HEK293 (cell line): ENCODE measurements around the gene ADGRF4.

Experiments used
- BCL11B ChIP-seq: fragments of 450-650 bp; formaldehyde crosslinking; IDR thresholded peaks from 2 replicates; pipeline ENCODE4 v1.5.1; 2016; ENCODE audit warnings: low read depth, missing biosample characterization, missing genetic modification characterization
- MYNN ChIP-seq: fragments of 450-650 bp; formaldehyde crosslinking; IDR thresholded peaks from 2 replicates; pipeline ENCODE4 v1.5.1; 2016; ENCODE audit warnings: missing biosample characterization, missing genetic modification characterization, borderline replicate concordance
- PRDM4 ChIP-seq: fragments of 450-650 bp; formaldehyde crosslinking; IDR thresholded peaks from 2 replicates; pipeline ENCODE4 v1.5.1; 2017; ENCODE audit warnings: missing biosample characterization, missing genetic modification characterization
- SP7 ChIP-seq: fragments of 450-650 bp; formaldehyde crosslinking; IDR thresholded peaks from 2 replicates; pipeline ENCODE4 v1.5.1; 2016; ENCODE audit warnings: missing biosample characterization, missing genetic modification characterization
- ZBTB7A ChIP-seq: fragments of 450-650 bp; formaldehyde crosslinking; IDR thresholded peaks from 2 replicates; pipeline ENCODE4 v1.5.1; 2016; ENCODE audit warnings: low read depth, missing biosample characterization, missing genetic modification characterization
- ZNF157 ChIP-seq: fragments of 450-650 bp; formaldehyde crosslinking; IDR thresholded peaks from 2 replicates; pipeline ENCODE4 v1.5.1; 2016; ENCODE audit warnings: missing biosample characterization, missing genetic modification characterization
- ZNF16 ChIP-seq: fragments of 450-650 bp; formaldehyde crosslinking; IDR thresholded peaks from 2 replicates; pipeline ENCODE4 v1.5.1; 2016; ENCODE audit warnings: low read depth, missing biosample characterization, missing genetic modification characterization
- ZNF2 ChIP-seq: fragments of 450-650 bp; formaldehyde crosslinking; IDR thresholded peaks from 2 replicates; pipeline ENCODE4 v1.5.1; 2016; ENCODE audit warnings: missing biosample characterization, missing genetic modification characterization
- ZNF23 ChIP-seq: fragments of 450-650 bp; formaldehyde crosslinking; IDR thresholded peaks from 2 replicates; pipeline ENCODE4 v1.5.1; 2016; ENCODE audit warnings: missing biosample characterization, missing genetic modification characterization, borderline replicate concordance
- ZNF239 ChIP-seq: fragments of 450-650 bp; formaldehyde crosslinking; IDR thresholded peaks from 2 replicates; pipeline ENCODE4 v1.5.1; 2016; ENCODE audit warnings: missing biosample characterization, missing genetic modification characterization
- ZNF266 ChIP-seq: fragments of 450-650 bp; formaldehyde crosslinking; IDR thresholded peaks from 2 replicates; pipeline ENCODE4 v1.5.1; 2016; ENCODE audit warnings: missing biosample characterization, missing genetic modification characterization, low read depth
- ZNF292 ChIP-seq: fragments of 450-650 bp; formaldehyde crosslinking; IDR thresholded peaks from 2 replicates; pipeline ENCODE4 v1.5.1; 2016; ENCODE audit warnings: low read depth, missing biosample characterization, missing genetic modification characterization, borderline replicate concordance
- ZNF302 ChIP-seq: fragments of 450-650 bp; formaldehyde crosslinking; IDR thresholded peaks from 2 replicates; pipeline ENCODE4 v1.5.1; 2016; ENCODE audit warnings: missing biosample characterization, missing genetic modification characterization, low read depth
- ZNF501 ChIP-seq: fragments of 450-650 bp; formaldehyde crosslinking; IDR thresholded peaks from 2 replicates; pipeline ENCODE4 v1.5.1; 2016; ENCODE audit warnings: missing biosample characterization, missing genetic modification characterization
- ZNF549 ChIP-seq: fragments of 450-650 bp; IDR thresholded peaks from 2 replicates; pipeline ENCODE4 v1.5.1; 2018; ENCODE audit warnings: missing biosample characterization, missing genetic modification characterization, mild to moderate bottlenecking, inconsistent platforms, moderate library complexity
- ZNF561 ChIP-seq: fragments of 450-650 bp; IDR thresholded peaks from 2 replicates; pipeline ENCODE4 v1.5.1; 2018; ENCODE audit warnings: missing biosample characterization, missing genetic modification characterization, borderline replicate concordance
- ZNF624 ChIP-seq: fragments of 450-650 bp; formaldehyde crosslinking; IDR thresholded peaks from 2 replicates; pipeline ENCODE4 v1.5.1; 2017; ENCODE audit warnings: missing biosample characterization, missing genetic modification characterization
- ZNF664 ChIP-seq: fragments of 450-650 bp; formaldehyde crosslinking; IDR thresholded peaks from 2 replicates; pipeline ENCODE4 v1.5.1; 2016; ENCODE audit warnings: missing biosample characterization, missing genetic modification characterization
- ZNF670 ChIP-seq: fragments of 450-650 bp; formaldehyde crosslinking; IDR thresholded peaks from 2 replicates; pipeline ENCODE4 v1.5.1; 2016; ENCODE audit warnings: missing biosample characterization, missing genetic modification characterization, low read depth
- ZNF692 ChIP-seq: fragments of 450-650 bp; formaldehyde crosslinking; IDR thresholded peaks from 2 replicates; pipeline ENCODE4 v1.5.1; 2016; ENCODE audit warnings: missing biosample characterization, missing genetic modification characterization
- ZNF747 ChIP-seq: fragments of 450-650 bp; formaldehyde crosslinking; IDR thresholded peaks from 2 replicates; pipeline ENCODE4 v1.5.1; 2016; ENCODE audit warnings: missing biosample characterization, missing genetic modification characterization
- ZNF837 ChIP-seq: fragments of 450-650 bp; formaldehyde crosslinking; IDR thresholded peaks from 2 replicates; pipeline ENCODE4 v1.5.1; 2016; ENCODE audit warnings: missing biosample characterization, missing genetic modification characterization
- ZNF843 ChIP-seq: fragments of 450-650 bp; formaldehyde crosslinking; IDR thresholded peaks from 2 replicates; pipeline ENCODE4 v1.5.1; 2016; ENCODE audit warnings: missing biosample characterization, missing genetic modification characterization
- TF ChIP-seq, protein P1 (sequence below): fragments of 450-650 bp; formaldehyde crosslinking; IDR thresholded peaks from 2 replicates; pipeline ENCODE4 v1.5.1; 2017; ENCODE audit warnings: missing biosample characterization, missing genetic modification characterization
- TF ChIP-seq, protein P2 (sequence below): fragments of 450-650 bp; formaldehyde crosslinking; IDR thresholded peaks from 2 replicates; pipeline ENCODE4 v1.5.1; 2016; ENCODE audit warnings: missing biosample characterization, missing genetic modification characterization
- TF ChIP-seq, protein P3 (sequence below): fragments of 450-650 bp; formaldehyde crosslinking; conservative IDR thresholded peaks from 2 replicates; pipeline ENCODE4 v1.5.1; 2016; ENCODE audit warnings: low read depth, missing biosample characterization, missing genetic modification characterization
- TF ChIP-seq, protein P4 (sequence below): fragments of 450-650 bp; formaldehyde crosslinking; IDR thresholded peaks from 2 replicates; pipeline ENCODE4 v1.5.1; 2016; ENCODE audit warnings: missing biosample characterization, missing genetic modification characterization

The ADGRF4 gene

DNA sequence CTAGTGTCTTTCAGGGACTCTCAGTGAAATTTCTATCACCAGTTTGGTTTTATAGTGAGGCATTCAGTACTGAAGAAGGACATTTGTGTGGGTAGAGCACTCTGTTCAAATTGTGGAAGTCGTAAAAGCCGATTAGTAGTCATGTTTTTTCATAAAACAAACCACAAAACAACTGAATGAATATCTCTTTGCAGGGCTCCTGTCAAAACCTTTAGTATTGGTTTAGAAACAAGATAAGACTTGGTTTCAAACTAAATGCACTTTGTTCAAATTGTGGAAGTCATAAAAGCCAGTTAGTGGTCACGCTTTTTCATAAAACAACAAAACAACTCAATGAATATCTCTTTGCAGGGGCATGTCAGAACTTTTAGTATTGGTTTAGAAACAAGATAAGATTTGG lies 23.8 kb downstream of the ADGRF4 start (continued):
- TF ChIP-seq, protein P1, sequence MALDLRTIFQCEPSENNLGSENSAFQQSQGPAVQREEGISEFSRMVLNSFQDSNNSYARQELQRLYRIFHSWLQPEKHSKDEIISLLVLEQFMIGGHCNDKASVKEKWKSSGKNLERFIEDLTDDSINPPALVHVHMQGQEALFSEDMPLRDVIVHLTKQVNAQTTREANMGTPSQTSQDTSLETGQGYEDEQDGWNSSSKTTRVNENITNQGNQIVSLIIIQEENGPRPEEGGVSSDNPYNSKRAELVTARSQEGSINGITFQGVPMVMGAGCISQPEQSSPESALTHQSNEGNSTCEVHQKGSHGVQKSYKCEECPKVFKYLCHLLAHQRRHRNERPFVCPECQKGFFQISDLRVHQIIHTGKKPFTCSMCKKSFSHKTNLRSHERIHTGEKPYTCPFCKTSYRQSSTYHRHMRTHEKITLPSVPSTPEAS = no peak
- TF ChIP-seq ZNF670 (tag by site-specific recombination) = no peak
- TF ChIP-seq ZNF664 (tag by site-specific recombination) = no peak
- no peak for TF ChIP-seq ZNF501 (tag by site-specific recombination)
- TF ChIP-seq PRDM4 (tag by site-specific recombination) = peak; percentile 92
- 0 out of 2 replicates have a peak, but pooled peaks have one; percentile 28 for TF ChIP-seq ZNF2
- TF ChIP-seq, protein P2, sequence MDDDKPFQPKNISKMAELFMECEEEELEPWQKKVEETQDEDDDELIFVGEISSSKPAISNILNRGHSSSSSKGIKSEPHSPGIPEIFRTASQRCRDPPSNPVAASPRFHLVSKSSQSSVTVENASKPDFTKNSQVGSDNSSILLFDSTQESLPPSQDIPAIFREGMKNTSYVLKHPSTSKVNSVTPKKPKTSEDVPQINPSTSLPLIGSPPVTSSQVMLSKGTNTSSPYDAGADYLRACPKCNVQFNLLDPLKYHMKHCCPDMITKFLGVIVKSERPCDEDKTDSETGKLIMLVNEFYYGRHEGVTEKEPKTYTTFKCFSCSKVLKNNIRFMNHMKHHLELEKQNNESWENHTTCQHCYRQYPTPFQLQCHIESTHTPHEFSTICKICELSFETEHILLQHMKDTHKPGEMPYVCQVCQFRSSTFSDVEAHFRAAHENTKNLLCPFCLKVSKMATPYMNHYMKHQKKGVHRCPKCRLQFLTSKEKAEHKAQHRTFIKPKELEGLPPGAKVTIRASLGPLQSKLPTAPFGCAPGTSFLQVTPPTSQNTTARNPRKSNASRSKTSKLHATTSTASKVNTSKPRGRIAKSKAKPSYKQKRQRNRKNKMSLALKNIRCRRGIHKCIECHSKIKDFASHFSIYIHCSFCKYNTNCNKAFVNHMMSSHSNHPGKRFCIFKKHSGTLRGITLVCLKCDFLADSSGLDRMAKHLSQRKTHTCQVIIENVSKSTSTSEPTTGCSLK (tag by site-specific recombination) = no peak
- peak; percentile 82 for TF ChIP-seq ZNF561
- no peak for TF ChIP-seq ZNF23
- TF ChIP-seq, protein P3, sequence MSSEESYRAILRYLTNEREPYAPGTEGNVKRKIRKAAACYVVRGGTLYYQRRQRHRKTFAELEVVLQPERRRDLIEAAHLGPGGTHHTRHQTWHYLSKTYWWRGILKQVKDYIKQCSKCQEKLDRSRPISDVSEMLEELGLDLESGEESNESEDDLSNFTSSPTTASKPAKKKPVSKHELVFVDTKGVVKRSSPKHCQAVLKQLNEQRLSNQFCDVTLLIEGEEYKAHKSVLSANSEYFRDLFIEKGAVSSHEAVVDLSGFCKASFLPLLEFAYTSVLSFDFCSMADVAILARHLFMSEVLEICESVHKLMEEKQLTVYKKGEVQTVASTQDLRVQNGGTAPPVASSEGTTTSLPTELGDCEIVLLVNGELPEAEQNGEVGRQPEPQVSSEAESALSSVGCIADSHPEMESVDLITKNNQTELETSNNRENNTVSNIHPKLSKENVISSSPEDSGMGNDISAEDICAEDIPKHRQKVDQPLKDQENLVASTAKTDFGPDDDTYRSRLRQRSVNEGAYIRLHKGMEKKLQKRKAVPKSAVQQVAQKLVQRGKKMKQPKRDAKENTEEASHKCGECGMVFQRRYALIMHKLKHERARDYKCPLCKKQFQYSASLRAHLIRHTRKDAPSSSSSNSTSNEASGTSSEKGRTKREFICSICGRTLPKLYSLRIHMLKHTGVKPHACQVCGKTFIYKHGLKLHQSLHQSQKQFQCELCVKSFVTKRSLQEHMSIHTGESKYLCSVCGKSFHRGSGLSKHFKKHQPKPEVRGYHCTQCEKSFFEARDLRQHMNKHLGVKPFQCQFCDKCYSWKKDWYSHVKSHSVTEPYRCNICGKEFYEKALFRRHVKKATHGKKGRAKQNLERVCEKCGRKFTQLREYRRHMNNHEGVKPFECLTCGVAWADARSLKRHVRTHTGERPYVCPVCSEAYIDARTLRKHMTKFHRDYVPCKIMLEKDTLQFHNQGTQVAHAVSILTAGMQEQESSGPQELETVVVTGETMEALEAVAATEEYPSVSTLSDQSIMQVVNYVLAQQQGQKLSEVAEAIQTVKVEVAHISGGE = no peak
- peak; percentile 99 for TF ChIP-seq ZNF843 (tag by site-specific recombination)
- no peak for TF ChIP-seq ZNF692 (tag by site-specific recombination)
- no peak for TF ChIP-seq ZNF239 (tag by site-specific recombination)
- TF ChIP-seq BCL11B = no peak
- no peak for TF ChIP-seq ZNF157 (tag by site-specific recombination)
- no peak for TF ChIP-seq MYNN
- no peak for TF ChIP-seq ZNF16
- no peak for TF ChIP-seq SP7 (tag by site-specific recombination)
- no peak for TF ChIP-seq ZBTB7A
- TF ChIP-seq, protein P4, sequence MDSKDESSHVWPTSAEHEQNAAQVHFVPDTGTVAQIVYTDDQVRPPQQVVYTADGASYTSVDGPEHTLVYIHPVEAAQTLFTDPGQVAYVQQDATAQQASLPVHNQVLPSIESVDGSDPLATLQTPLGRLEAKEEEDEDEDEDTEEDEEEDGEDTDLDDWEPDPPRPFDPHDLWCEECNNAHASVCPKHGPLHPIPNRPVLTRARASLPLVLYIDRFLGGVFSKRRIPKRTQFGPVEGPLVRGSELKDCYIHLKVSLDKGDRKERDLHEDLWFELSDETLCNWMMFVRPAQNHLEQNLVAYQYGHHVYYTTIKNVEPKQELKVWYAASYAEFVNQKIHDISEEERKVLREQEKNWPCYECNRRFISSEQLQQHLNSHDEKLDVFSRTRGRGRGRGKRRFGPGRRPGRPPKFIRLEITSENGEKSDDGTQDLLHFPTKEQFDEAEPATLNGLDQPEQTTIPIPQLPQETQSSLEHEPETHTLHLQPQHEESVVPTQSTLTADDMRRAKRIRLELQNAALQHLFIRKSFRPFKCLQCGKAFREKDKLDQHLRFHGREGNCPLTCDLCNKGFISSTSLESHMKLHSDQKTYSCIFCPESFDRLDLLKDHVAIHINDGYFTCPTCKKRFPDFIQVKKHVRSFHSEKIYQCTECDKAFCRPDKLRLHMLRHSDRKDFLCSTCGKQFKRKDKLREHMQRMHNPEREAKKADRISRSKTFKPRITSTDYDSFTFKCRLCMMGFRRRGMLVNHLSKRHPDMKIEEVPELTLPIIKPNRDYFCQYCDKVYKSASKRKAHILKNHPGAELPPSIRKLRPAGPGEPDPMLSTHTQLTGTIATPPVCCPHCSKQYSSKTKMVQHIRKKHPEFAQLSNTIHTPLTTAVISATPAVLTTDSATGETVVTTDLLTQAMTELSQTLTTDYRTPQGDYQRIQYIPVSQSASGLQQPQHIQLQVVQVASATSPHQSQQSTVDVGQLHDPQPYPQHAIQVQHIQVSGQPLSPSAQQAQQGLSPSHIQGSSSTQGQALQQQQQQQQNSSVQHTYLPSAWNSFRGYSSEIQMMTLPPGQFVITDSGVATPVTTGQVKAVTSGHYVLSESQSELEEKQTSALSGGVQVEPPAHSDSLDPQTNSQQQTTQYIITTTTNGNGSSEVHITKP (tag by site-specific recombination) = peak; percentile 28; the same call in 1 of the 2 replicates
- TF ChIP-seq ZNF292 = no peak
- TF ChIP-seq ZNF266 (tag by site-specific recombination) = no peak
- TF ChIP-seq ZNF624 = no peak
- no peak for TF ChIP-seq ZNF549 (tag by site-specific recombination)
- TF ChIP-seq ZNF302 (tag by site-specific recombination) = no peak
- no peak for TF ChIP-seq ZNF747 (tag by site-specific recombination)
- no peak for TF ChIP-seq ZNF837
